Activated T-cell treated with anti-CD3 and anti-CD28 coated beads, Interleukin-2, amount 50 U/mL, for 24 hours (primary cell): ENCODE results near the gene AGAP1.

Source experiments
- DNase-seq: peaks from one replicate; pipeline ENCODE4 v3.0.0-alpha.2; 2020
- H3K27ac Mint-ChIP-seq: 2 replicates; pipeline ENCODE4 v1.8.0; 2020; ENCODE audit warnings: mild to moderate bottlenecking, mixed read lengths
- H3K27me3 Mint-ChIP-seq: 2 replicates; pipeline ENCODE4 v1.8.0; 2020; ENCODE audit warnings: mixed read lengths
- H3K36me3 Mint-ChIP-seq: 2 replicates; pipeline ENCODE4 v1.8.0; 2020; ENCODE audit warnings: low read depth, mixed read lengths
- H3K4me1 Mint-ChIP-seq: 2 replicates; pipeline ENCODE4 v1.8.0; 2020; ENCODE audit warnings: low read depth, mixed read lengths
- H3K4me3 Mint-ChIP-seq: 2 replicates; pipeline ENCODE4 v1.8.0; 2020; ENCODE audit warnings: mild to moderate bottlenecking, moderate library complexity, mixed read lengths
- H3K9me3 Mint-ChIP-seq: 2 replicates; pipeline ENCODE4 v1.8.0; 2020; ENCODE audit warnings: mixed read lengths

AGAP1 gene

GRCh38 chr2:235661167-235661937 is 167.5 kb downstream of the AGAP1 start:
- Mint-ChIP-seq H3K27me3 (peaks cover 86% of the 10 kb centered on the region), H3K9me3 (no peaks in the 10 kb centered on the region), H3K4me1 (no peaks in the 10 kb centered on the region), H3K36me3 (no peaks in the 10 kb centered on the region), H3K27ac (no peak overlapping the region), H3K4me3 (no peak overlapping the region)
- no peak for DNase-seq

GRCh38 chr2:235661952-235662351 is 168.1 kb downstream of the AGAP1 start:
- H3K27me3 Mint-ChIP-seq, result peaks cover 88% of the 10 kb centered on the region
- no peak overlapping the region for H3K4me3 Mint-ChIP-seq

GRCh38 chr2:235663875-235664274 is 170.0 kb downstream of the AGAP1 start:
- peaks cover 4% of the 10 kb centered on the region for H3K4me1 Mint-ChIP-seq
- no peaks in the 10 kb centered on the region for H3K36me3 Mint-ChIP-seq
- no peak overlapping the region for H3K27ac Mint-ChIP-seq
- DNase-seq, result no peak
- H3K9me3 Mint-ChIP-seq, result no peaks in the 10 kb centered on the region
- no peak overlapping the region for H3K4me3 Mint-ChIP-seq
- peaks cover 88% of the 10 kb centered on the region for H3K27me3 Mint-ChIP-seq

More at GRCh38 chr2:235661952-235662351, 168.1 kb downstream of the AGAP1 start:
- H3K4me1 Mint-ChIP-seq, result peaks cover 3% of the 10 kb centered on the region
- DNase-seq, result no peak
- H3K36me3 Mint-ChIP-seq, result no peaks in the 10 kb centered on the region
- no peak overlapping the region for H3K27ac Mint-ChIP-seq
- no peaks in the 10 kb centered on the region for H3K9me3 Mint-ChIP-seq

GRCh38 chr2:235665661-235666212 is 171.9 kb downstream of the AGAP1 start:
- H3K27me3 Mint-ChIP-seq, result peaks cover 74% of the 10 kb centered on the region
- H3K36me3 Mint-ChIP-seq, result no peaks in the 10 kb centered on the region
- H3K4me1 Mint-ChIP-seq, result peaks cover 7% of the 10 kb centered on the region
- no peaks in the 10 kb centered on the region for H3K9me3 Mint-ChIP-seq
- H3K27ac Mint-ChIP-seq, result no peak overlapping the region
- H3K4me3 Mint-ChIP-seq, result no peak overlapping the region
- no peak for DNase-seq

GRCh38 chr2:235666213-235666781 is 172.5 kb downstream of the AGAP1 start:
- DNase-seq, result no peak
- Mint-ChIP-seq H3K4me3 (no peak overlapping the region), H3K27me3 (peaks cover 69% of the 10 kb centered on the region)

GRCh38 chr2:235668782-235669181 is 174.9 kb downstream of the AGAP1 start:
- no peak for DNase-seq
- Mint-ChIP-seq H3K4me1 (peaks cover 7% of the 10 kb centered on the region), H3K9me3 (no peaks in the 10 kb centered on the region), H3K36me3 (no peaks in the 10 kb centered on the region), H3K27me3 (peaks cover 68% of the 10 kb centered on the region), H3K27ac (no peak overlapping the region), H3K4me3 (peak overlapping the region; percentile 23)

More at GRCh38 chr2:235666213-235666781, 172.5 kb downstream of the AGAP1 start:
- Mint-ChIP-seq H3K27ac (no peak overlapping the region), H3K9me3 (no peaks in the 10 kb centered on the region), H3K4me1 (peaks cover 7% of the 10 kb centered on the region), H3K36me3 (no peaks in the 10 kb centered on the region)

- Mint-ChIP-seq H3K4me1 (peaks cover 7% of the 10 kb centered on the region), H3K36me3 (no peaks in the 10 kb centered on the region), H3K4me3 (peak overlapping the region; percentile 23), H3K27ac (no peak overlapping the region), H3K9me3 (no peaks in the 10 kb centered on the region), H3K27me3 (peaks cover 69% of the 10 kb centered on the region)
- peak; percentile 56 for DNase-seq
Measured at GRCh38 chr2:235669269-235669831, 175.5 kb downstream of the AGAP1 start.

- peaks cover 7% of the 10 kb centered on the region for H3K4me1 Mint-ChIP-seq
- DNase-seq, result no peak
- H3K9me3 Mint-ChIP-seq, result no peaks in the 10 kb centered on the region
- no peaks in the 10 kb centered on the region for H3K36me3 Mint-ChIP-seq
- peaks cover 60% of the 10 kb centered on the region for H3K27me3 Mint-ChIP-seq
- H3K27ac Mint-ChIP-seq, result no peak overlapping the region
- no peak overlapping the region for H3K4me3 Mint-ChIP-seq
Measured at GRCh38 chr2:235669983-235670962, 176.4 kb downstream of the AGAP1 start.

- H3K27me3 Mint-ChIP-seq, result peaks cover 57% of the 10 kb centered on the region
- DNase-seq, result no peak
- no peak overlapping the region for H3K4me3 Mint-ChIP-seq
- H3K27ac Mint-ChIP-seq, result no peak overlapping the region
- H3K4me1 Mint-ChIP-seq, result peaks cover 7% of the 10 kb centered on the region
- H3K36me3 Mint-ChIP-seq, result no peaks in the 10 kb centered on the region
- no peaks in the 10 kb centered on the region for H3K9me3 Mint-ChIP-seq
Measured at GRCh38 chr2:235670974-235671787, 177.3 kb downstream of the AGAP1 start.

GRCh38 chr2:235672720-235673119 is 178.9 kb downstream of the AGAP1 start:
- Mint-ChIP-seq H3K36me3 (no peaks in the 10 kb centered on the region), H3K4me3 (no peak overlapping the region), H3K27me3 (peaks cover 44% of the 10 kb centered on the region), H3K4me1 (peaks cover 4% of the 10 kb centered on the region), H3K9me3 (no peaks in the 10 kb centered on the region), H3K27ac (no peak overlapping the region)
- no peak for DNase-seq

- H3K4me1 Mint-ChIP-seq, result peaks cover under 1% of the 10 kb centered on the region
- no peaks in the 10 kb centered on the region for H3K36me3 Mint-ChIP-seq
- H3K9me3 Mint-ChIP-seq, result no peaks in the 10 kb centered on the region
- no peak for DNase-seq
- H3K27ac Mint-ChIP-seq, result no peak overlapping the region
- peaks cover 31% of the 10 kb centered on the region for H3K27me3 Mint-ChIP-seq
- H3K4me3 Mint-ChIP-seq, result no peak overlapping the region
Measured at GRCh38 chr2:235674146-235674545, 180.3 kb downstream of the AGAP1 start.

- H3K36me3 Mint-ChIP-seq, result no peaks in the 10 kb centered on the region
- no peaks in the 10 kb centered on the region for H3K4me1 Mint-ChIP-seq
Measured at GRCh38 chr2:235674812-235675211, 181.0 kb downstream of the AGAP1 start.

GRCh38 chr2:235675678-235676535 is 182.1 kb downstream of the AGAP1 start:
- no peaks in the 10 kb centered on the region for H3K9me3 Mint-ChIP-seq

More at GRCh38 chr2:235674812-235675211, 181.0 kb downstream of the AGAP1 start:
- no peak for DNase-seq
- Mint-ChIP-seq H3K4me3 (no peak overlapping the region), H3K27ac (no peak overlapping the region), H3K9me3 (no peaks in the 10 kb centered on the region), H3K27me3 (peaks cover 30% of the 10 kb centered on the region)

More at GRCh38 chr2:235675678-235676535, 182.1 kb downstream of the AGAP1 start:
- Mint-ChIP-seq H3K27me3 (peaks cover 30% of the 10 kb centered on the region), H3K27ac (no peak overlapping the region), H3K4me3 (no peak overlapping the region), H3K36me3 (no peaks in the 10 kb centered on the region), H3K4me1 (no peaks in the 10 kb centered on the region)
- DNase-seq, result no peak
